ENCODE measurements around the gene SGTA. TPM values are rescaled to one million over a fixed set of nuclear protein-coding genes. Genes with fewer than 3 reads are reported as not detected.

The SGTA gene
- total and polyA plus RNA-seq, 2 of the 4 experiments (the other 2 are of a cell fraction): 17.4 to 72.9 TPM

DNA sequence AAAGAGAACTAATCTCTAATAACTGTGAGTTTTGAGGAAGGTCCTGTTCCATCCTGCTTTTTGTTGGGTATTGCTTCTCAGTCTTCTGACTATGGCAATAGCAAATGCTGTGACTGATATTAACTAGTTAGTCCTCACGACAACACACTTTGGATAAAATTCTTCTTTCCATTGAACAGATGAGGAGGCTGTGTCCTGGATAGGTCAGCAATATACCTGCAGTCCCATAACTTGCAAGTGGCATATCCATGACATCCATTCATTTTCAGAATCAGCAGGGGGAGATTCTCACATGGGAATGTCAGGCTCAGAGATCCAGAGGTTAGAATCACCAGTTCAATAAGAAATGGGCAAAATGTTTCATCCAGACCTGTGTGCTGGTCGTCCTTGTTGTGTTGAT lies 43.9 kb upstream of the SGTA start (continued):
- TF ChIP-seq USF2 (IDR thresholded peaks at IDR 0.05; ENCODE audit: low read depth, low read length) (no peak), CHD1 (IDR thresholded peaks at IDR 0.05; ENCODE audit: low read depth, low read length) (no peak)

DNA sequence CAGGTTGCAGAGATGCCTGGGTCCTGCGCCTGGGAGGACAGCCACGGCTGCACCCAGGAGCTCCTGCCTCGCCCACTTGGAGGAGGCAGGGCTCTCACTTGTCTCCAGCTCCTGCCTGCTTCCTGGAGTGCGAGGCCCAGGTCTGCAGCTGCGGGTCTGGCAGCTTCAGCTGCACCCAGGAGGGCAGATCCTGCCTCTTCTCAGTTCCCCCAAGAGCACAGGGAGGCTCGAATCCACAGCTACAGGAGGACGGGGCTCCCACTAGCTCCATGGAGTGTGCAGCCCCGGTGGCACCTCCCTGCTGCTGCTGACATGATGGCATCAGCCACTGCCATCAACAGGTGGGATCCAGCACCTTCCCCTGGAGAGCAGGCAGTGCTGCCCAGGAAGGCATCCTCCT lies 41.1 kb upstream of the SGTA start:
- BruUV-seq (replicated peaks): no TSS peak
- Histone ChIP-seq H3K4me2 (ENCODE audit: low read depth, low read length) (no peak overlapping the region), H3K9ac (ENCODE audit: low read depth, low read length) (no peak overlapping the region), H2BK120ac (ENCODE audit: low read depth, low read length) (no peak overlapping the region), H3K14ac (replicated peaks; ENCODE audit: low read depth, low read length) (no peak overlapping the region), H3K27me3 (ENCODE audit: control insufficient read depth, insufficient read depth, low read length) (no peaks in the 10 kb centered on the region), H3K23ac (ENCODE audit: low read depth, low read length) (no peak overlapping the region), H4K5ac (ENCODE audit: low read depth, low read length) (no peak overlapping the region), H3K56ac (ENCODE audit: extremely low read depth, insufficient read depth, low read length) (no peak overlapping the region), H2BK15ac (ENCODE audit: low read depth, low read length) (no peak overlapping the region), H3K9me3 (ENCODE audit: control insufficient read depth, insufficient read depth, low read length) (peaks cover 19% of the 10 kb centered on the region), H4K91ac (ENCODE audit: insufficient read depth, low read depth, low read length) (no peak overlapping the region), H3K4me3 (ENCODE audit: insufficient read depth, low read depth, low read length) (no peak overlapping the region), H2AFZ (replicated peaks; ENCODE audit: low read length, poor library complexity) (no peak overlapping the region), H3K4me1 (ENCODE audit: control insufficient read depth, insufficient read depth, low read length) (no peaks in the 10 kb centered on the region; the same call in 1 of the 2 replicates), H4K8ac (ENCODE audit: low read depth in 2 of 2, low read length in 2 of 2) (no peak overlapping the region), H3K36me3 (ENCODE audit: control insufficient read depth, insufficient read depth, low read length) (peaks cover 21% of the 10 kb centered on the region; the same call in 1 of the 2 replicates), H2BK5ac (ENCODE audit: low read depth, low read length, poor library complexity, severe bottlenecking) (no peak overlapping the region), H3K18ac (ENCODE audit: low read depth, low read length) (no peak overlapping the region), H3K79me1 (ENCODE audit: low read depth in 1 of 2, low read length in 2 of 2) (peaks cover 6 to 11% of the 10 kb centered on the region in 2 experiments; a peak in 2 of 4 replicates), H2AK5ac (ENCODE audit: low read depth, low read length) (no peak overlapping the region), H3K9me1 (ENCODE audit: insufficient read depth, low read length) (0 out of 2 replicates have a peak, but pooled peaks cover 4% of the 10 kb centered on the region), H2AK9ac (replicated peaks; ENCODE audit: low read depth, low read length, poor library complexity) (no peak overlapping the region), H4K20me1 (ENCODE audit: insufficient read depth, low read length) (no peaks in the 10 kb centered on the region), H2BK20ac (ENCODE audit: low read depth, low read length) (no peak overlapping the region), H3K27ac (ENCODE audit: insufficient read depth, low read length) (no peak overlapping the region), H3K4ac (ENCODE audit: low read depth, low read length) (no peak overlapping the region)
- no peak for ATAC-seq (ENCODE audit: low read depth)
- TF ChIP-seq USF2 (IDR thresholded peaks at IDR 0.05; ENCODE audit: low read depth, low read length) (no peak), CHD1 (IDR thresholded peaks at IDR 0.05; ENCODE audit: low read depth, low read length) (no peak), MXI1 (IDR thresholded peaks at IDR 0.05; ENCODE audit: borderline replicate concordance, low read depth, low read length) (no peak), RCOR1 (IDR thresholded peaks at IDR 0.05; ENCODE audit: insufficient replicate concordance, low read length) (no peak), CEBPB (IDR thresholded peaks at IDR 0.05; ENCODE audit: low read depth, low read length) (no peak), RAD21 (IDR thresholded peaks at IDR 0.05; ENCODE audit: low read length) (no peak), ELK1 (IDR thresholded peaks at IDR 0.05; ENCODE audit: borderline replicate concordance, low read depth, low read length) (no peak)
- ChIA-PET CTCF (no interaction called here), POLR2A (ENCODE audit: unreplicated experiment) (no interaction called here)
- no peak for DNase-seq
- intact Hi-C loops (cut with micrococcal nuclease) (no loop called here), in situ Hi-C loops (cut with MboI; ENCODE audit: low sequenced_read_pairs) (no loop called here), dilution Hi-C loops (cut with HindIII; ENCODE audit: low sequenced_read_pairs, unreplicated experiment) (no loop called here)
- 77% methylated on average over 6 of the region's 8 CpGs; no CpG with 5 or more reads in 1 of the 2 experiments for WGBS, 2 experiments (ENCODE audit: extremely low coverage in 2 of 2, insufficient read length in 1 of 2)

Measured in IMR-90 (cell line).